Kidney epithelial cell (primary cell): ENCODE data around the gene RAI14. TPM values are rescaled to one million over a fixed set of nuclear protein-coding genes. Genes with fewer than 3 reads are reported as not detected.

Experiments used
- DNase-seq: peaks from one replicate; pipeline ENCODE4 v3.0.0-alpha.2; 2010; ENCODE audit warnings: low read depth
- H3K27me3 ChIP-seq: 2 replicates; pipeline ENCODE4 v1.6.0; 2011; ENCODE audit warnings: low read length; ENCODE audit not compliant: control insufficient read depth, insufficient read depth
- H3K36me3 ChIP-seq: 2 replicates; pipeline ENCODE4 v1.5.1; 2011; ENCODE audit warnings: low read length; ENCODE audit not compliant: control insufficient read depth, insufficient read depth
- H3K4me3 ChIP-seq: 2 replicates; pipeline ENCODE4 v1.5.1; 2011; ENCODE audit warnings: low read depth, mild to moderate bottlenecking, control low read depth, low read length
- CTCF ChIP-seq: IDR thresholded peaks from 2 replicates; pipeline ENCODE4 v1.5.1; 2011; ENCODE audit warnings: mild to moderate bottlenecking, moderate library complexity, low read length, control low read depth, inconsistent platforms; ENCODE audit not compliant: insufficient read depth, poor library complexity, severe bottlenecking
- total RNA-seq: library from RNA; depleted of rRNA; stranded (reverse); fragments of >200 nt; gene quantifications from 2 replicates; pipeline ENCODE4 v1.2.3, GENCODE V29; 2015

RAI14 gene
- total RNA-seq, 1 donor from 2014 or later, result 116 TPM

- H3K36me3 ChIP-seq, result no peaks in the 10 kb centered on the region
- DNase-seq, result no peak
- no peaks in the 10 kb centered on the region for H3K27me3 ChIP-seq
- H3K4me3 ChIP-seq, result no peak overlapping the region
- TF ChIP-seq CTCF, result no peak
Observed at GRCh38 chr5:34708777-34709176, 52.6 kb downstream of the RAI14 start.

- peak; percentile 90 for DNase-seq
- Histone ChIP-seq H3K36me3 (no peaks in the 10 kb centered on the region), H3K4me3 (no peak overlapping the region), H3K27me3 (no peaks in the 10 kb centered on the region)
- TF ChIP-seq CTCF, result no peak
Observed at GRCh38 chr5:34709861-34710673, 53.9 kb downstream of the RAI14 start.

GRCh38 chr5:34712565-34712964 lies 56.4 kb downstream of the RAI14 start:
- Histone ChIP-seq H3K36me3 (no peaks in the 10 kb centered on the region), H3K4me3 (no peak overlapping the region), H3K27me3 (no peaks in the 10 kb centered on the region)
- DNase-seq, result no peak
- TF ChIP-seq CTCF, result no peak

GRCh38 chr5:34715711-34716110 lies 59.6 kb downstream of the RAI14 start:
- no peaks in the 10 kb centered on the region for H3K27me3 ChIP-seq
- no peak for DNase-seq

GRCh38 chr5:34716986-34717385 lies 60.9 kb downstream of the RAI14 start:
- no peak for TF ChIP-seq CTCF
- Histone ChIP-seq H3K27me3 (no peaks in the 10 kb centered on the region), H3K36me3 (no peaks in the 10 kb centered on the region), H3K4me3 (no peak overlapping the region)
- DNase-seq, result no peak

More at GRCh38 chr5:34715711-34716110, 59.6 kb downstream of the RAI14 start:
- H3K4me3 ChIP-seq, result no peak overlapping the region
- no peaks in the 10 kb centered on the region for H3K36me3 ChIP-seq
- TF ChIP-seq CTCF, result no peak
